ENCODE data around the gene AKNA.
"Not testable (repeated sequence)": the region's sequence is repeated elsewhere in the genome, so short reads cannot be mapped to it uniquely, and the experiment has no call there.

DNA sequence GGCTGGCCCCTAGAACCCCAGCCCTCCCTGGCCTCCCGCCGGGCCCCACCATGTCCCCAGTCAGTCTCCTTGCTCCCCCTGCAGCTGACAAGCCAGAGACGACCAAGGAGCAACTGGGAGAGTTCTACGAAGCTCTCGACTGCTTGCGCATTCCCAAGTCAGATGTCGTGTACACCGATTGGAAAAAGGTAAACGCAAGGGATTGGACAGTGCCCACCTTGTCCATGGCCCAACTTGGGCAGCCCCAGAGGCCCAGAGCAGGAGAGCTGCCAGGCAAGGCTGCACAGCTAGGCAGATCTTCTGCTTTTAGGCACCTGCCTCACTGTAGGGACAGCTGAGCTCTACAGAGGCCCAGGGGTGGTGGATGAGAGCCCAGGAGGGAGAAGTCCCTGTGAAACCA is 62.8 kb downstream of the AKNA start:
- TF ChIP-seq, protein P1, sequence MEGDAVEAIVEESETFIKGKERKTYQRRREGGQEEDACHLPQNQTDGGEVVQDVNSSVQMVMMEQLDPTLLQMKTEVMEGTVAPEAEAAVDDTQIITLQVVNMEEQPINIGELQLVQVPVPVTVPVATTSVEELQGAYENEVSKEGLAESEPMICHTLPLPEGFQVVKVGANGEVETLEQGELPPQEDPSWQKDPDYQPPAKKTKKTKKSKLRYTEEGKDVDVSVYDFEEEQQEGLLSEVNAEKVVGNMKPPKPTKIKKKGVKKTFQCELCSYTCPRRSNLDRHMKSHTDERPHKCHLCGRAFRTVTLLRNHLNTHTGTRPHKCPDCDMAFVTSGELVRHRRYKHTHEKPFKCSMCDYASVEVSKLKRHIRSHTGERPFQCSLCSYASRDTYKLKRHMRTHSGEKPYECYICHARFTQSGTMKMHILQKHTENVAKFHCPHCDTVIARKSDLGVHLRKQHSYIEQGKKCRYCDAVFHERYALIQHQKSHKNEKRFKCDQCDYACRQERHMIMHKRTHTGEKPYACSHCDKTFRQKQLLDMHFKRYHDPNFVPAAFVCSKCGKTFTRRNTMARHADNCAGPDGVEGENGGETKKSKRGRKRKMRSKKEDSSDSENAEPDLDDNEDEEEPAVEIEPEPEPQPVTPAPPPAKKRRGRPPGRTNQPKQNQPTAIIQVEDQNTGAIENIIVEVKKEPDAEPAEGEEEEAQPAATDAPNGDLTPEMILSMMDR (IDR thresholded peaks at IDR 0.05): not testable (repeated sequence)
- not testable (repeated sequence) for TF ChIP-seq POLR2A, POLR2AphosphoS5 (IDR thresholded peaks at IDR 0.05)

Data from sigmoid colon (tissue), 4 donors.